Measurements from ENCODE around the gene ZNF79.

DNA sequence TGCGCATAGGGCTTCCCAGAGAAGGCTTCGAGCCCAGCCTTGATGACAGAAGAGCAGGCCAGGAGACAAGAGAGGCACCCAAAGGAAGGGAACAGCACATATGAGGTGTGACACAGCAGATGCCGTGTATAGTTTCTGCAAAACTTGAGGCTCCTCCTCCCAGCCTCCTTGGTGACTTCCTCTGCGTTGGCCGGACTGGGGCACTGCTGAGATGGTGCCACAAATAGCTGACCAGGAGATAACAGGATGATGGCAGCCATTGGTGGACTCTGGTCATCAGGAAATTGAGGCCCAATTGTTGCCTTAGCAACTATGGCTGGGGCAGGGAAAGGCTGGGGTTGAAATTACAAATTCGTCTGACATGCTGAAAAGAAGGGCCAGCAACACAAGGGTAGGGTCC is 4.8 kb upstream of the ZNF79 start:
- TF ChIP-seq CTCF (IDR thresholded peaks at IDR 0.05) (no peak), POLR2A (IDR thresholded peaks at IDR 0.05) (no peak)
